ES-I3 (cell line): ENCODE results near the gene ALPK3.

Source experiments
- H3K36me3 ChIP-seq: 2 replicates; pipeline ENCODE4 v1.6.1; 2013; ENCODE audit warnings: mild to moderate bottlenecking, low read length, control low read depth, moderate library complexity; ENCODE audit not compliant: insufficient read depth
- H3K4me1 ChIP-seq: 2 replicates; pipeline ENCODE4 v1.6.1; 2013; ENCODE audit warnings: mild to moderate bottlenecking, control low read depth, low read length; ENCODE audit not compliant: insufficient read depth
- H3K9ac ChIP-seq: 2 replicates; pipeline ENCODE4 v1.6.1; 2013; ENCODE audit warnings: low read depth, mild to moderate bottlenecking, low read length, moderate library complexity
- H3K9me3 ChIP-seq: 2 replicates; pipeline ENCODE4 v1.6.1; 2013; ENCODE audit warnings: mild to moderate bottlenecking, low read length, moderate library complexity; ENCODE audit not compliant: control insufficient read depth, insufficient read depth

The ALPK3 gene

GRCh38 chr15:84917452-84917851, 100.3 kb downstream of the ALPK3 start:
- Histone ChIP-seq H3K9me3 (no peaks in the 10 kb centered on the region), H3K4me1 (peaks cover 13% of the 10 kb centered on the region; the same call in 1 of the 2 replicates), H3K9ac (no peak overlapping the region), H3K36me3 (no peaks in the 10 kb centered on the region)

GRCh38 chr15:84919106-84919667, 102.0 kb downstream of the ALPK3 start:
- Histone ChIP-seq H3K36me3 (no peaks in the 10 kb centered on the region), H3K9me3 (no peaks in the 10 kb centered on the region), H3K4me1 (peaks cover 13% of the 10 kb centered on the region; the same call in 1 of the 2 replicates), H3K9ac (no peak overlapping the region)

GRCh38 chr15:84921121-84921520, 104.0 kb downstream of the ALPK3 start:
- Histone ChIP-seq H3K4me1 (no peaks in the 10 kb centered on the region), H3K9me3 (no peaks in the 10 kb centered on the region), H3K9ac (no peak overlapping the region), H3K36me3 (no peaks in the 10 kb centered on the region)

GRCh38 chr15:84922530-84922929, 105.4 kb downstream of the ALPK3 start:
- H3K9ac ChIP-seq: no peak overlapping the region
- no peaks in the 10 kb centered on the region for H3K36me3 ChIP-seq
- H3K9me3 ChIP-seq: no peaks in the 10 kb centered on the region

More at GRCh38 chr15:84922530-84922929, 105.4 kb downstream of the ALPK3 start:
- peaks cover under 1% of the 10 kb centered on the region; the same call in 1 of the 2 replicates for H3K4me1 ChIP-seq
